Measurements from ENCODE around the gene DNAL4.

Gene DNAL4

DNA sequence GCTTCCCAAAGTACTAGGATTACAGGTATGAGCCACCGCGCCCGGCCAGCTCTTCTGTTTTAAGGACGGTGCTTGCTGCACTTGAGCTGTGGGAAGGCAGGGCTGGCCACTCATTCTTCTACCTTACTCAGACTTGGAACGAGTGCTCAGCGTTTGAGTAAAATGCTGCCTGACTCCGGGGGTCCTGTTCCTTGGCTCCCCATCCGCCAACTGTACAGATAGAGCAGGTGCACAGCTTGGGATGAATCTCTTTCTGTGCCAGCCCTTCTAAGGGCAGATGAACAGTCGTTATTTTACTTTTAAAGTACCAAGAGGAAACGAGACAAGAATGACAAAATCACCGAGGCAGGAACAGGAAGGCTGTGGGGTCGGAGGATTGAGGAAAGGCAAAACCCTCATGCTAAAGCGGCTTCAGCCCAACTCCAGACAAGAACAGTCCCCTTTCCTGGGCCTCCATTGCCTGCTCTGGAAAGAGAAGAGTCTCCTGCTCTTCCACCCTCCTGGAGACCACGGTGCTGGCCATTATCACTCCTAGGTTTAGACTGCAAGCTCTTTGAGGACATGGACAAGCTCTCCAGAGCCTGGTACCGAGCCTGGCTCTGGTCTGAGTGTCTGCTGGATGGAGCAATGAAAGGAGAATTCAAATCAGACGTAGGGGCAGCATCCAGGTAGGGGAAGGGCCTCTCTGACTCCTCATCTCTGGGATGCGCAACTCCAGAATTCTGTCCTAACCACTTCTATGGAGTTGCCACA is 37.1 kb downstream of the DNAL4 start:
- no peak for DNase-seq

DNA sequence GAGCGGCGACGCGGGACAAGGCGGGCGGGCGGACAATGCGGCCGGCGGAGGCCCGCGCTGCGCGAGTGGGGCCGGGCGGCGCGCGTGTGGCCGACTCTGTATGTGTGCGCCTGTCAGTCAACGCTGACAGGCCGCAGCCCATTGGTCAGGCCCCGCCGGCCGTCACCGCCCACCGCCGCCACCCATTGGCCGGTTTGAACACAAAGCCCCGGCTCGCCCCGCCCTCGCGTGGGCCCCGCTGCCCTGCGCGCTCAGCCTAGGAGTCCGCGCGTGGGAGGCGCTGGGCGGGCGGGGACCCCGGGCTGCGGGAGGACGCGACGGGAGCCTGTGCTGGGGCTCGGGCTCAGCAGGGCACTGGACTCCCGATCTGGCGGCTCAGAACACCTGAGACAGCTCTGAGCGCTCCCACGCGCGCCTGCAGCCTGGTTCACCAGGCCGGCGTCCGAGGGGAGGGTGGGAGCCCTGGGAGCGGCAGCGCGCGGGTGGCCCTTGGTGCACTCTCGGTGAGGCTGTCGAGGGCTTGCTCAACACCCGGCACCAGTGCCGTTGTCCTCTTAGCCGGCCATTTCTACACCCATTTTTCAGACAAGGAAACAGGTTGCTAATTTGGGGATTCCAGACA is 37.9 kb downstream of the DNAL4 start, which contains the start of gene SUN2:
Gene SUN2, minus strand, starts transcription at position 88 of the 622 bp plus-strand sequence. CDS start 3,370 bp downstream, outside the sequence.
- DNase-seq: peak; percentile 75

GRCh38 chr22:38755155-38755910 is 38.6 kb downstream of the DNAL4 start:
- DNase-seq: no peak

- no peak for DNase-seq
Observed at GRCh38 chr22:38754751-38755154, 39.2 kb downstream of the DNAL4 start.

DNA sequence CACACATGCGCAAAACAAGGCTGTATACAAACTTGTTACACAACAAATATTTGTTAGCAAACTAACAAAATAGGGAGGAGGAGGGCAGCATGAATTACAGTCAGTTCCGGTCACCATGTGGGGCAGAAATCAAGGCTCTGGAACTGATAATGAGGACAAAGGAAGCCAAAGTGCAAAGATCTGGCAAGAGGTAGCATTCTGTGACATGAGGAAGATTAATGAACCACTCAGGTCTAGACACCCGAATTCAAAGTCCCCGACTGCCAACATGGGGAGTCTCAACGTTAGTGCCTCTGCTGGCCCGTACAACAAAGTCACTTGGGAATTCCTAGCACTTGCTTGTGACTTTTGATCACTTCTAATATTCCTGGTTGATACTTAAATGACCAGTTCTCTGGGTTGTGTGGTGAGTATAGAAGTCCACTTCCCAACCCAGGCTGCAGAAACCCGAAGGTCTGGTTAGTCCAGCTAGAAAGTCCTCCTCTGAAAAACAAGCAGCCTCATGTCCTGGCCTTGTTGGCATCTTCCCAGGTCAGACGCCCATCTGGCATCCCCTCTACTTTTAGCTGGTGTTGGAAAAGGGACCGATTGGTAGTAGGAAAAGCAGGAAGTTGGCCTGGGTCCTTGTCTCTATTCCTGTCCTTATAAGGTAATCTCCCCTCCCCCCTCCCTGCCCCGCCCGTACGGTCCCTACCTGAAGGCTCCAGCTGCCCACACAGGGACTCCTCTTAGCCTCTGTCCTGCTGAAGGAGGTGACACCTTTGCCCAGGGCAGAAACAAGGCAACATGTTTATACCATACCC is 39.8 kb downstream of the DNAL4 start:
- peak; percentile 95 for DNase-seq

GRCh38 chr22:38751422-38752346 is 42.3 kb downstream of the DNAL4 start:
- DNase-seq: no peak

GRCh38 chr22:38751066-38751421 is 42.9 kb downstream of the DNAL4 start:
- no peak for DNase-seq

DNA sequence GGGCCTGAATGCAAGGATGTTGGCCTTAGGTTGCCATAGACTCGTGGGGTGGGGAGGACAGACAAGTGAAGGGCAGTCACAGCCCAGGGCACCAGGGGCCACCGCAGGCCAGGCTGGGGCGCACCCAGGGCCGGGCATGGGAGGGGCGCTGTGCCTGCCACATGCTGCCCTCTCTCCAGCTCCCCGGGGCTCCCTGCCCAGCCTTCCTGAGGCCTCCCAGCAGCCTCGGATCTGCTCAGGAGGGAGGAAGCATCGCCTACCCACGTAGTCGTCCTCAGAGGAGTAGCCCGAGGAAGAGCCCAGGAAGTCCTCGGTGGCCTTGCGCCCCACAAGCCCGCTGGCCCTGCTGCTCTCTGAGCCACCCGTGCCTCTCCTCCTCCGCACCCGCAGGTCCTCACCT is 43.3 kb downstream of the DNAL4 start:
- no peak for DNase-seq

DNA sequence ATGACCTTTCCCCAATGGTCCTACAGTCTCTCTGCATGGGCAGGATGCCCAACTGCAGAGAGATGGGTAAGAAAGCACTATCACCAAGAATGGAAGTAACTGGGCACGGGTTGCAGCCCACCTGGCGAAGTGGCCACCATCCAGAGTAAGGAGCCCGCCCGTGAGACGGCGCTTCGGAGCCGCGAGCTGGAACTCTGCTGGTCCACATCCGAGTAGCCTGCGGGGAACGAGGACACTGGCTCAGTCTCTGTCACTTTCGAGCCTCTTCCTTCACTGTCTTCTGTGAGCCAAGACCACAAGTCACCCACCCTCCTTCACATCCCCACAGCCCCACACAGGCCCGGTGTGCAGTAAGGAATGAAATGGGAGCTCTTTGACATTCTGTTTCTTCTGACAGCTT is 43.8 kb downstream of the DNAL4 start:
- DNase-seq: no peak

GRCh38 chr22:38748487-38749136 is 45.3 kb downstream of the DNAL4 start:
- DNase-seq: no peak

GRCh38 chr22:38745676-38746460 is 48.1 kb downstream of the DNAL4 start:
- DNase-seq: peak; percentile 46

DNA sequence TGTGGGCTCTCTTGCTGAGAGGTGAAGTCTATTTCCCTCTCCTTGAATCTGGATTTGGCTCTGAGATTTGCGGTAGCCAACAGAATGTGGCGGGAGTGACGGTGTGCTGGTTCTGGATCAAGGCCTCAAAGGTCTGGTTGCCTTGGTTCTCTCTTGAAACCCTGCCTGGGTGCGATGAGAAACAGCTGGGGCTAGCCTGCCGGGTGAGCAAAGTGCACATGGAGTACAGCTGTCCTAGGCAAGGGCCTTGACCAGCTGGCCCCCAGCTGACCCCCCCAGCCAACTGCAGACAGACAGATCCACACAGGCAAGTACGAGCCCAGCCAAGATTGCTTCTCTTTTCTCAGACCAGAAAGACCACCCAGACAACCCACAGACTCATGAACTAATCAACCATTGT is 49.0 kb downstream of the DNAL4 start:
- DNase-seq: no peak

- no peak for DNase-seq
Observed at GRCh38 chr22:38742176-38742942, 51.6 kb downstream of the DNAL4 start.

- DNase-seq: no peak
Observed at GRCh38 chr22:38741576-38741975, 52.4 kb downstream of the DNAL4 start.

DNA sequence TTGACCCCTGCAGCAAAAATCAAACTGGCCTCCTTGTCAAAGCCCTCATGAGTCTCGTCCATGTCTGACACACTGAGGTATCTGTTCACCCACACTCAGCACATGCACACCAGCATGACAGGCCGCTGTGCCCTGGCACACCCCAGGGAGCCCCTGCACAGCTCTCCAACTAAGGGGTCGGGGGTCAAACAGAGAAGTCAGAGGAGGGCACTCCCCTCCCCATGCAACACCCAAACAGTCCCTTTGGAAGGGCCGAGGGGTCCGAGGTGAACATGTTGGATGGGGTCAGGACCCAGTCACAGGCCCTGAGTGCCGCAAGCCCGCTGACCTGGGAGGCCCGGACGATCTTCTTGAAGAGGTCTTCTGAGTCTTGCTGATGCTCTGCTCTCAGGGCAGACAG is 52.8 kb downstream of the DNAL4 start:
- no peak for DNase-seq

GRCh38 chr22:38740754-38741153 is 53.2 kb downstream of the DNAL4 start:
- DNase-seq: no peak

DNA sequence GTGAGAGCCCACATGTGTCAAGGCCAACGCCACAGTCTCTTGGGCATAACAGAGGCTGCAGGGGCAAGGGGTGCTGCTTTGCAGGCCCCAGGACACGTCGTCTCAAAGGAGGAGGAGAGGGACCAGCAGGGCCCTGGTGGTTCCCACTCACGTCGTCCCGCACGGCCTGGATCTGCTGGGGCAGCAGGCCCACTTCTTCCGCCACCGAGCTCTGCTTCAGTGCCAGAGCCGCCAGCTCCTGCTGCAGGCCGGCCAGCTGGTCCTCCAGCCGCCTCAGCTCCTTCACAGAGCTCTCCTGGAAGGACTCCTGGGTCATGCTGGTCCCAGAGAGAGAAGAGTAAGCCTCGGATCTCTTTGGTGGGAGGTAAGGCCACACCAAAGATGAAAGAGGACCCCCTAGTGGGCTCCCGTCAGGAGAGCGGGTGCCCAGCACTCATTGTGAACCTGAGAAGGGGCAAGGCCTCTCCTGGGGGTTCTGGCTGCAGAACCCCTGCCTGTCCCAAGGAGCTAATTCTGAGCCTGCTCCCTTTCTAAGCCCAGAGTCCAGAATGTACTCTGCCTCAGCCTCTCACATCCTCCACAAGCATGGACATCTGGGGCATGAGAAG is 53.7 kb downstream of the DNAL4 start:
- DNase-seq: no peak

DNA sequence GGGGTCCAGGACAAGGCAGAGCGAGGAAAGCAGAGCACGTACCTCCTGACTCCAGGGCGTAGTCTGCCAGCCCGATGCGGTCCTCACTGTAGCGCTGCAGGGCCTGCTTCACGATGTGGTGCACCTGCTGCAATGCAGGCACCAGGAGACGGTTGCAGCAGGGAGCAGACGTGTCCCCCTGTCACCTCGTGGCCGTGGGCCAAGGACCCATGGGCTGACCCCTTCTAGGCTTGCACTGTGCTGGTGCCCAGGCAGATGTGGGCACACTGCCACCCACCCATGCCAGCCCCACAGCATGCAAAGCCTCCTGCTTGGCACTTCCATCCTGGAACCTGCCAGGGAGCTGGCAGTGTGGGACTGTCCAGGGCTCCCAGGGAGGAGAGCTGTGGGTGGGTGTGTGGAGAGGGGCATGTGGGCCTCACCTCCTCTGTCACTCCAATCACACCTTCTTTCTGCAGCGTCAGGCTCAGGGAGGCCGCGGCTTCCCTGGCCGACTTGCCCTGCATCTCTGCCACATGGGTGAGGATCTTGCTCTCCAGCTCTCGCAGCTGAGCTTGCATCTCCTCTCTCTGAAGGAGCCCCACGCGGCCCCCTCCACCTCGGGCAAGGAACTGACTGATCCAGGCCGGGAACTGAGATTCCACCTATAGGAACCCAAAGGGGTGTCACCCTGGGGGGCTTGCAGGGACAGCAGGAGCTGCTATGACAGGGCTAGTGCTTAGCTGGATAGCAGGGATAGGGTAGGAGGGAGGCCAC is 54.5 kb downstream of the DNAL4 start:
- no peak for DNase-seq

Data from NCI-H2029 (cell line).